ENCODE measurements around the gene COA7.
"Not testable (repeated sequence)": the region's sequence is repeated elsewhere in the genome, so short reads cannot be mapped to it uniquely, and the experiment has no call there.

The COA7 gene

DNA sequence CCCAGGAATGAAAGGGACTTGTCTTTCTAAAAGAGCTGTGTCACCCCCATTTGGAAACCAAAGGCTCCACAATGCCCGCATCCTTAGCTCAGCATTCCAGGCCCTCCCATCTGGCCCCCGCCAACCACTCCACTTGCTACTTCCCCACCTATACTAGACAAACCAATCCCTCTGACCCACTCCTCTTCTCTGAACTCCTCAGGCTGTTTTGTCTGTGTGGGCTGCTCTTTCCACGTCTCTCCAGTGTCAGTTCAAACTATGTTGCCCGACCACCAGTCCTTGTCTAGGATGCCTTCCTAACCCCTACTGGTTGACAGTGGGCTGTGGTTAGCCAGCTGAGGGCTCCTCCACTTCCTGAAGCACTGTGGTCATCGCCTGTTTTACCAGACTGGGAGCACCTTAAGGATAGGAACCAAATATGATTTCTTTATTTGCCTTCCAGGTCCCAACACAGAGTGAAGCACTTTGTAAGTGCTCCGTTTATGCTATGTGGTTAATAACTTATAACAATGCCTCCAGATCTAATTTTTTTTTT, 8.1 kb upstream of the COA7 start:
- no peak for DNase-seq (ENCODE audit: low read depth, low spot score)

GRCh38 chr1:52702886-52703787, 5.0 kb upstream of the COA7 start:
- peak; percentile 82 for DNase-seq (ENCODE audit: low read depth, low spot score)

DNA sequence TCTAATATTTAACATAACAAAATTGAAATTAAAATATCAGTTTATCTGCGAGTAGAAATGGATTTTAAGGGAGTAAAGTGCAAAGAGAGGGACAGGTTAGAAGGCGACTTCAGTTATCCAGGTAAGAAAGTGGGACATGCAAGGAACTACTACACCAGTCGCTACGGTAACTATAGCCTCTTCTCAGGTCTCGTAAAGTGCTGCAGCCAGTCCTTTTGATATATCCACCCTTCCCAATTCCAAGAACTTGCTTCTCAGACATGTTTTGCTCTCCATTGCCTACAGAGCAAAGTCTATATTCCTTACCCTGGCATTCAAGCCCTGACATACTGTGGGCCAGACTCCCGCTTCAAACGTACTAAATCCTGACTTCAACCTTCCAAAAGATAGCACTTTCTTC, 2.5 kb downstream of the COA7 start:
- DNase-seq (ENCODE audit: low read depth, low spot score): no peak

DNA sequence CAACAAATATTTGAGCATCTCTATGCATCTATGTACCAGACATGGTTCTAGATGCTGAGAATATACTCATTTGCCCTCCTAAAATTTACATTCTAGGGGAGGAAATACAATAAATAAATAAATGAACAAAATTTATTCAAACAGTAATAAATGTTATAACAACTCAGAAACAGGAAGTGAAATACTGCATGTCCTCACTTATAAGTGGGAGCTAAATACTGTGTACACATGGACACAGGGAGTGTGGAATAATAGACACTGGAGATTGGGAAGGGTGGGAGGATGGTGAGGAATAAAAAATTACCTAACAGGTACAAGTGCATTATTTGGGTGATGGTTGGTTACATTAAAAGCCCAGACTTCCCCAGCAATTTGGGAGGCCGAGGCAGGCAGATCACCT, 4.3 kb downstream of the COA7 start:
- DNase-seq (ENCODE audit: low read depth, low spot score): no peak

DNA sequence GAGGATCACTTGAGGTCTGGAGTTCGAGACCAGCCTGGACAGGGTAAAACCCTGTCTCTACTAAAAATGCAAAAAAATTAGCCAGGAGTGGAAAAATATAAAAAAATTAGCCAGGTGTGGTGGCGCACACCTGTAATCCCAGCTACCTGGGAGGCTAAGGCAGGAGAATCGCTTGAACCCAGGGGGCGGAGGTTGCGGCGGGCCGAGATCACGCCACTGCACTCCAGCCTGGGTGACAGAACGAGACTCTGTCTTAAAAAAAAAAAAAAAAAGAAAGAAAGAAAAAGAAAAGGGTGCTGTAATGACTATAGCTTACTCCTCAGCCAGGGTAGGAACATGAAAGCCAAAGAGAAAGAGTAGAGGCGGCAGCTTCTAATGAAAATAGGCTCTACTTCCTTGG, 4.8 kb downstream of the COA7 start:
- DNase-seq (ENCODE audit: low read depth, low spot score): not testable (repeated sequence)

GRCh38 chr1:52692697-52693096, 5.5 kb downstream of the COA7 start:
- no peak for DNase-seq (ENCODE audit: low read depth, low spot score)

DNA sequence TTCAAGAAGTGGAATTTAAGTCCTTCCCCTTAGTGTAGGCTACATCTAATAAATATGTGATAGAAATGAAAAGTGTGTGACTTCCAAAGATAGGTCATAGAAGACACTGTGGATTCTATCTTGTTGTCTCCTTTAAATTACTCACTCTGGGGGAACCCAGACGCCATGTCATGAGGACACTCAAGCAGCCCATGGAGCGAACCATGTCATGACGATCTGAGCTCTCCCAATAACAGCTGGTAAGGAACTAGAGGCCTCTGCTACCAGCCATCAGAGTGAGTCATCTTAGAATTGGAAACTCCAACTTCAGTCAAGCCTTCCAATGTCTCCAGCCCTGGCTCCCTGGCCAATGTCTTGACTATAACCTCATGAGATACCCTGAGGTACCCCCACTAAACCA, 6.3 kb downstream of the COA7 start:
- DNase-seq (ENCODE audit: low read depth, low spot score): no peak

DNA sequence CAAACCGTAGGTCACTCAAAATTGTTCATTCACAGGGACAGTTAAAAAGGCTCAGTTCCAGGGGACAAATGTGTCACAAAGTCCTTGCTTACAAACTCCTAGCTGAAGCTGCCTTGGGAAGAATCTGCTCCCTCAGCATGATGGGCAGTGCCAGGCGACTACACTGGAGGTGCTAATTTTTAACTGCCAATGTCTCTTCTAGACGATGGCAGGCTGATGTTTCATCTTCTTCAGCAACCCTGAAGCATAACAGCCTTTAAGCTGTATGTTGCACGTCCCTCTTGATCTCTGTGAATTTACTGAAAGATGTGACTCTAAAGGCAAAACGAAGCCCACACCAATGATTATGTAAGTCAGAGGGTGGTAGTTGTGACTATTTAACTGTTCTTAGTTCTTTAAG, 11.3 kb downstream of the COA7 start:
- DNase-seq (ENCODE audit: low read depth, low spot score): no peak

DNA sequence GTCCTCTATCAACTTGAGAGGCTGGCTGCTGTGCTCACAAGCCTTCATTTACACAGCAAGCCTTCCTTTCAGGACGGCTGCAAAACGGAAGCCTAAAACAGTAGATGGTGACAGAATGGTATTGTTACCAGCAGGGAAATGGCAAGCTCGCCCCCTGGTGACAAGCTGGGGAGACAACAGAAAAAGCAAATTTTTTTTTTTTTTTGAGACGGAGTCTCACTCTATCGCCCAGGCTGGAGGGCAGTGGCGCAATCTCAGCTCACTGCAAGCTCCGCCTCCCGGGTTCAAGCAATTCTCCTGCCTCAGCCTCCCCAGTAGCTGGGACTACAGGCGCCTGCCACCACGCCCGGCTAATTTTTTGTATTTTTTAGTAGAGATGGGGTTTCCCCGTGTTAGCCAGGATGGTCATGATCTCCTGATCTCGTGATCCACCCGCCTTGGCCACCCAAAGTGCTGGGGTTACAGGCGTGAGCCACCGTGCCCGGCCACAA, 11.8 kb downstream of the COA7 start:
- DNase-seq (ENCODE audit: low read depth, low spot score): peak; percentile 25

- DNase-seq (ENCODE audit: low read depth, low spot score): no peak
Observed at GRCh38 chr1:52684545-52684944, 13.6 kb downstream of the COA7 start.

DNA sequence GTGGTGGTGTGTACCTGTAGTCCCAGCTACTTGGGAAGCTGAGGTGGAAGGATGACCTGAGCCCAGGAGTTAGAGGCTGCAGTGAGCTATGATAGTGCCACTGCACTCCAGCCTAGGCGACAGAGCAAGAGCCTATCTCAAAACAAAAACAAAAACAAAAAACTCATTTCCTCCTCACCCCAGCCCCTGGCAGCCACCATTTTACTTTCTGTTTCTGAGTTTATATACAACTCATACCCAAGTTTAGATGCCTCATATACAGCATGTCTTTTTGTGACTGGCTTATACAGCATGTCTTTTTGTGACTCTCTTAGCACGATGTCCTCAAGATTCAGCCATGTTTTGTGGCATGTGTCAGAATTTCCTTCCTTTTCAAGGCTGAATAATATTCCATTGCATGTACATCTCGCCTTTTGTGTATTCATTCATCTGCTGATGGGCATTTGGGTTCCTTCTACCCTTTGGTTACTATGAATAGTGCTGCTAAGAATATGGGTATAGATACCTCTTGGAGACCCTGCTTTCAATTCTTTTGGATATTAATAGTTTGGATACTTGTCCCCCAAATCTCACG, 14.7 kb downstream of the COA7 start:
- no peak for DNase-seq (ENCODE audit: low read depth, low spot score)

- DNase-seq (ENCODE audit: low read depth, low spot score): no peak
Observed at GRCh38 chr1:52681136-52681535, 17.0 kb downstream of the COA7 start.

DNA sequence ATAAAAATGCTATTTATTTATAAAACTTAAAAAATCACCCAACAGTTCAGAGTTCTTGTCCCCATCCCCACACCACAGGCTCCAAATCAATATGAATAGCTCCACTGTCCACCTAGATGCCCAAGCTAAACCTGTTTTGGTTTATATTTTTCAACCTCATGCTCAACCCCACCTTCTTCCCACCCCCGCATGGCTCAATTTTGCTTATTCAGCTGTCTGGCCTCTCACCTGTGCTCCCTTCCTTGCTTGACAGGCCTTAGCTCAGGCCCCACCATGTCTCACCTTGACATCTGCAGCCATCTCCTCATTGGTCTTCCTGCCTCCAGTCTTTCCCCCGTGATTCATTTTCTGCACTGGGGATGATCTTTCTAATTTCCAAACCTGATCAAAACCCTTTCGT, 17.8 kb downstream of the COA7 start:
- DNase-seq (ENCODE audit: low read depth, low spot score): no peak

DNA sequence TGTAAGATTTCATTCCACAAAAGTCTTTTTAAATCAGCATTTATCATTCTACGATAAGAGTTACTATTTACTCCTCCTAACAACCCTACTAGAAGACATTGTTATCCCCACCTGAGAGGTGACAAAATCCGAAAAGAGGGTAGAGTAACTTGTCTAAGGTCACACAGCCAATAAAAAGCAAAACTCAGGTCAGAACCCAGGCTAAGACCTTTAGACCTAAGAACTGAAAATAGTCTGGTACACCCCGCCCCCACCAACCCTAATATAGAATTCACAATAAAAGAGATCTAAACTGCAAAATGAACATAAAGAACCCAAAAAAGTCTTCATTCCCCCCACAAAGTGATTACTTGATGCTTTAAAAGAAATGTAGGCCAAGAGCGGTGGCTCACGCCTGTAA, 18.6 kb downstream of the COA7 start:
- no peak for DNase-seq (ENCODE audit: low read depth, low spot score)

- no peak for DNase-seq (ENCODE audit: low read depth, low spot score)
Observed at GRCh38 chr1:52679048-52679447, 19.1 kb downstream of the COA7 start.

GRCh38 chr1:52677076-52677806, 20.9 kb downstream of the COA7 start:
- DNase-seq (ENCODE audit: low read depth, low spot score): no peak

DNA sequence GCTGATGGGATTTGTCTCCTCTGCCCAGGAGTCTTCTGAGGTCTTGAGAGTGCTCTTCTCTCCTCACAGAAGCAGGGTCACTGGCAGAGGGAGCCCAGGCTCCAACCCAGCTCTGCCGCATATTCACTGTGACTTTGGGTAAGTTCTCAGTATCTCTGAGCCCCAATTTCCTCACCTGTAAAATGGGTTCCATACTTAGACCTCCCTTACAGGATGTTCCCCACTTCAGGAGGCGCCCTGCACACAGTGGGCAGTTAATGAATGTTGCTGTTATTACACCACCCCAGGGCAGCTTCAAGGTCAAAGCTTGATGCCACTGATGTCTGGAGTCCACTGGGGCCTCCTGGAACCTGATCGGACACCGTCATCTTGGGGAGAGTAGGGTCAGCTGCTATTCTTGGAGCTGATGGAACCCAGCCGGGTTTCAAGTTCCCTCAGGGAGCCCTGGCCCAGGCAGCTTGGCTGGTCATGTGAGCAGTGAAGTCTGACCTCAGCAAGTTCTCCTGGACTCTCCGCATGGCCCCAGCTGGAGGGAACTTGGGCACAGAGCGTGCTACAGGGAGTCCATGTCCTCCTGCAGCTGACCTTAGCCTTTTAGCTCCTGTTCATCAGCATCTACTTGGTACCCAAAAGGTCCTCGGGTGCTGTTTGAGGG, 21.8 kb downstream of the COA7 start:
- no peak for DNase-seq (ENCODE audit: low read depth, low spot score)

DNA sequence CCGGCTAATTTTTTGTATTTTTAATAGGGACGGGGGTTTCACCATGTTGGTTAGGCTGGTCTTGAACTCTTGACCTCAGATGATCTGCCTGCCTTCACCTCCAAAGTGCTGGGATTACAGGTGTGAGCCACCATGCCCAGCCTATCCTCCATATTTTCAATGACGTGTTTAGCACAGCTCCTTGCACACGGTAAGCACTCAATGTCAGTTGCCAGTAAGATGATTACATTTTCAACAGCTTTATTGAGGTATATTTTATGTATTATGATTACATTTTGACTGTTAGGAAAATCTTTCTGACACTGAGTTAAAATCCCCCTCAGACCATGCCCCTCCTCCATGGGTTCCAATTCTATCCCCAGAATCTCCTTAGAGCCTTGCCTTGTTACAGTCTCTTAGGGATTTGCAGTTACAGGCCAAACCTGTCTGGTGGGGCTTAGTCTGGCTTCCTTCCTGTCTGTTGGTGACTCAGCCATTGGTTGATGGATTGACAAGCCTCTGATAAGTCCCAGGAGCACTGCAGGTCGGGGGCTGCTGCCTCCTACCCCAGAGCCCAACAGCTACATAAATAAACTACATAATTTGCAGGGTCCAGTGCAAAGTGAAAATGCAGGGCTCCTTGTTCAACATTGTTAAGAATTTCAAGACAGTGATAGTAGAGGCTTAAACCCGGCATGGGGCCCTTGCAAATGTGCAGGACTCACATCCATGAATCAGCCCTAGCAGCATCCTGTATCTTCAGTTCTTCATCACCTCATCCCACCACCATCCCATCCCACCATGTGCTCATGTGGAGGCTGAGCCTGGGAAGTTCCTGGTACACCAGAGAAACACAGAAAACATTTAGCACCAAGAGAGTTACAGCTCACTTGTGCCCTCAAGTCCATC, 23.4 kb downstream of the COA7 start:
- peak; percentile 35 for DNase-seq (ENCODE audit: low read depth, low spot score)

- no peak for DNase-seq (ENCODE audit: low read depth, low spot score)
Observed at GRCh38 chr1:52673513-52673912, 24.6 kb downstream of the COA7 start.

GRCh38 chr1:52672946-52673345, 25.2 kb downstream of the COA7 start:
- no peak for DNase-seq (ENCODE audit: low read depth, low spot score)

DNA sequence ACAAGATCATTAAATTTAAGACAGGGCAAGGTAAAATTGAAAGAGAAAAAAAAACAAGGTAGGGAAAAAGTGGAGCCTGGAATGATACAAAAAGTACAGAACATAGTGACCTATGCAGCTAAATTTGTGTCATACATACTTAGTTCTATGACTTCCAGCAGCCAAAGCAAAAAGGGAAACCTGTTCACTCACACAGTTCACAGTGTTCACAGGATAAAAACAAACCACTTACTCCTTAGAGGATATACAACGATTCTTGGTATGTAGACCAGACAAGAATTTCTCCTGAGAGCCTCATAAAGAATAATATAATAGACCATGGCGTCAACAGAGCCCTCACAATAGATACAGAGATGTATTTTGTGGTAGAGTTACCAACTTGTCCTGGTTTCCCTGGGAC, 27.5 kb downstream of the COA7 start:
- no peak for DNase-seq (ENCODE audit: low read depth, low spot score)
